Stromal cell of bone marrow (primary cell): ENCODE results near the gene OR11G2.
"Not testable (repeated sequence)": the region's sequence is repeated elsewhere in the genome, so short reads cannot be mapped to it uniquely, and the experiment has no call there.

Experiments used
- DNase-seq: peaks from one replicate; pipeline ENCODE4 v3.0.0-alpha.2; 2012; ENCODE audit warnings: low read depth

OR11G2 gene

GRCh38 chr14:20228681-20229080 lies 38.0 kb downstream of the OR11G2 start, which contains the start of gene OR11H7:
Gene OR11H7 (plus strand): TSS chr14:20228981.
- no peak for DNase-seq

GRCh38 chr14:20235415-20235814 lies 44.7 kb downstream of the OR11G2 start:
- not testable (repeated sequence) for DNase-seq

GRCh38 chr14:20247646-20248246 lies 57.0 kb downstream of the OR11G2 start:
- DNase-seq = no peak
